Natural killer cell (primary cell): ENCODE data around the gene TAF8. TPM values are rescaled to one million over a fixed set of nuclear protein-coding genes. Genes with fewer than 3 reads are reported as not detected.
"Not testable (repeated sequence)": the region's sequence is repeated elsewhere in the genome, so short reads cannot be mapped to it uniquely, and the experiment has no call there.

Experiments
- ATAC-seq, 3 donors: fragments of 150-1000 bp in 2 of 3; fragments of 200-7000 bp in 1 of 3; cut with Tn5 transposase; 1 replicate in 1 of 3; 2 replicates in 2 of 3; pipeline ENCODE4 v1.10.0; 2021; ENCODE audit warnings: mild to moderate bottlenecking in 2 of 3, moderate library complexity in 2 of 3
- DNase-seq, 2 donors: peaks; one replicate each; pipeline versions ENCODE4 v3.0.0 to v3.0.0-alpha.2; 2013 to 2021; ENCODE audit warnings: mixed read lengths in 1 of 2
- H3K27ac ChIP-seq: one replicate; pipeline ENCODE4 v1.5.1; 2013; ENCODE audit warnings: mild to moderate bottlenecking, low read length
- H3K27me3 ChIP-seq: one replicate; pipeline ENCODE4 v1.6.1; 2013; ENCODE audit warnings: low read length; ENCODE audit not compliant: control insufficient read depth, insufficient read depth
- H3K36me3 ChIP-seq: one replicate; pipeline ENCODE4 v1.6.1; 2013; ENCODE audit warnings: low read length; ENCODE audit not compliant: control insufficient read depth, insufficient read depth
- H3K4me1 ChIP-seq: one replicate; pipeline ENCODE4 v1.6.1; 2013; ENCODE audit warnings: low read length; ENCODE audit not compliant: control insufficient read depth, insufficient read depth
- H3K4me3 ChIP-seq: one replicate; pipeline ENCODE4 v1.5.1; 2013; ENCODE audit warnings: low read length
- H3K9me3 ChIP-seq: one replicate; pipeline ENCODE4 v1.6.1; 2013; ENCODE audit warnings: low read length; ENCODE audit not compliant: control insufficient read depth, insufficient read depth
- H3K27ac Mint-ChIP-seq, 2 donors: one replicate each; pipeline ENCODE4 v1.8.0; 2022; ENCODE audit warnings: mild to moderate bottlenecking in 2 of 2, mixed read lengths in 2 of 2, moderate library complexity in 1 of 2
- H3K27me3 Mint-ChIP-seq, 2 donors: one replicate each; pipeline ENCODE4 v1.8.0; 2022; ENCODE audit warnings: low read depth in 2 of 2, mixed read lengths in 2 of 2
- H3K36me3 Mint-ChIP-seq: one replicate; pipeline ENCODE4 v1.8.0; 2022; ENCODE audit warnings: mixed read lengths
- H3K4me1 Mint-ChIP-seq, 2 donors: one replicate each; pipeline ENCODE4 v1.8.0; 2022; ENCODE audit warnings: mixed read lengths in 2 of 2
- H3K4me3 Mint-ChIP-seq: one replicate; pipeline ENCODE4 v1.8.0; 2022; ENCODE audit warnings: mild to moderate bottlenecking, moderate library complexity, mixed read lengths
- H3K9me3 Mint-ChIP-seq, 2 donors: one replicate each; pipeline ENCODE4 v1.8.0; 2022; ENCODE audit warnings: mixed read lengths in 2 of 2
- WGBS: methylation state at CpG from one replicate; pipeline ENCODE4 v1.1.7; 2013; ENCODE audit warnings: missing lambda C conversion rate; ENCODE audit not compliant: insufficient coverage; 5-methylcytosine and 5-hydroxymethylcytosine counted together
- intact Hi-C: fragments of 100-400 bp; cut with micrococcal nuclease; formaldehyde crosslinking; loops from one replicate; pipeline ENCODE4 v1.14.2; 2022
- total RNA-seq, 4 donors: library from RNA; stranded (reverse); fragments of 120-200 nt in 1 of 4; gene quantifications; one replicate each; pipeline versions ENCODE4 v1.2.3 to v1.2.4, GENCODE V29; 2013 to 2022
- TF ChIP-seq, protein P1 (sequence below): fragments of 200-600 bp; IDR thresholded peaks from one replicate; pipeline ENCODE4 v1.8.0; 2022; ENCODE audit warnings: antibody characterized with exemption

Gene TAF8
- total RNA-seq, 3 donors from 2014 or later (not counting 1 experiment from before 2014, with no cell fraction given), result 38.4 to 54.2 (median 47.5) TPM

DNA sequence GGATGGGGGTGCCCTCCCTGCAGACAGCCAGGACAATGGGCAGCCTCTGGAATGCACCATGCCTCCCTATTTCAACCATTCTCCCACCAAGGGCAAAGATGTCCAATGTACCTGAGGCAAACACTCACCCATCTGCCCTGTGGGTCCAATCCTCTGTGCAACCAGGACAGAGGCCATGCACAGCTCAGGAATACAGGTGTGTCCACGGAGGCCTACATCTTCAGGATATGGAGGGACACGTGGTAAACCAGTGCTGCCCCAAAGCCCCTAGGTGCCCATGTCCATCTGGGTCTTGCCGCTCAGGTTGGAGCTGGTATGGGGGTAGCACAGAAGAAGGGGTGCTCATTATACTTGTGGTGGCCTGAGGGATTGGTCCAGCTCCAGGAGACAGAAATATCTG lies 20.4 kb upstream of the TAF8 start:
- peaks cover 82% of the 10 kb centered on the region for H3K4me1 ChIP-seq
- no peak overlapping the region for H3K27ac ChIP-seq
- Mint-ChIP-seq H3K9me3 (no peaks in the 10 kb centered on the region), H3K4me1 (peaks cover 79 to 90% of the 10 kb centered on the region in 2 donors), H3K27ac (peak overlapping the region; percentile 93 to 98), H3K4me3 (peak overlapping the region; percentile 58), H3K36me3 (no peaks in the 10 kb centered on the region), H3K27me3 (no peaks in the 10 kb centered on the region)
- no peak for DNase-seq
- TF ChIP-seq, protein P1, sequence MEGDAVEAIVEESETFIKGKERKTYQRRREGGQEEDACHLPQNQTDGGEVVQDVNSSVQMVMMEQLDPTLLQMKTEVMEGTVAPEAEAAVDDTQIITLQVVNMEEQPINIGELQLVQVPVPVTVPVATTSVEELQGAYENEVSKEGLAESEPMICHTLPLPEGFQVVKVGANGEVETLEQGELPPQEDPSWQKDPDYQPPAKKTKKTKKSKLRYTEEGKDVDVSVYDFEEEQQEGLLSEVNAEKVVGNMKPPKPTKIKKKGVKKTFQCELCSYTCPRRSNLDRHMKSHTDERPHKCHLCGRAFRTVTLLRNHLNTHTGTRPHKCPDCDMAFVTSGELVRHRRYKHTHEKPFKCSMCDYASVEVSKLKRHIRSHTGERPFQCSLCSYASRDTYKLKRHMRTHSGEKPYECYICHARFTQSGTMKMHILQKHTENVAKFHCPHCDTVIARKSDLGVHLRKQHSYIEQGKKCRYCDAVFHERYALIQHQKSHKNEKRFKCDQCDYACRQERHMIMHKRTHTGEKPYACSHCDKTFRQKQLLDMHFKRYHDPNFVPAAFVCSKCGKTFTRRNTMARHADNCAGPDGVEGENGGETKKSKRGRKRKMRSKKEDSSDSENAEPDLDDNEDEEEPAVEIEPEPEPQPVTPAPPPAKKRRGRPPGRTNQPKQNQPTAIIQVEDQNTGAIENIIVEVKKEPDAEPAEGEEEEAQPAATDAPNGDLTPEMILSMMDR, result no peak
- no peak overlapping the region for H3K4me3 ChIP-seq
- ATAC-seq, result no peak
- intact Hi-C loops, result no loop called here
- H3K36me3 ChIP-seq, result peaks cover 22% of the 10 kb centered on the region
- H3K9me3 ChIP-seq, result no peaks in the 10 kb centered on the region
- H3K27me3 ChIP-seq, result no peaks in the 10 kb centered on the region
- 95% methylated on average over 3 of the region's 3 CpGs for WGBS

- no peaks in the 10 kb centered on the region for H3K27me3 Mint-ChIP-seq
- H3K4me3 Mint-ChIP-seq, result peak overlapping the region; percentile 90
- intact Hi-C loops, result no loop called here
- ATAC-seq (peak; percentile 62 to 77 (median 67)), DNase-seq (peak in 1 of 2 donors; percentile 48)
- Histone ChIP-seq H3K4me3 (peak overlapping the region; percentile 3), H3K27ac (peak overlapping the region; percentile 63), H3K4me1 (peaks cover 81% of the 10 kb centered on the region), H3K27me3 (no peaks in the 10 kb centered on the region), H3K9me3 (no peaks in the 10 kb centered on the region), H3K36me3 (peaks cover 22% of the 10 kb centered on the region)
- H3K4me1 Mint-ChIP-seq, result peaks cover 75 to 88% of the 10 kb centered on the region in 2 donors
- 54% methylated on average over 13 of the region's 14 CpGs for WGBS
- no peaks in the 10 kb centered on the region for H3K36me3 Mint-ChIP-seq
- TF ChIP-seq, protein P1, result no peak
- no peaks in the 10 kb centered on the region for H3K9me3 Mint-ChIP-seq
- H3K27ac Mint-ChIP-seq, result peak overlapping the region; percentile 93 to 98
These were observed 19.5 kb upstream of the TAF8 start for GRCh38 chr6:42030585-42031506.

GRCh38 chr6:42032366-42032765 lies 18.0 kb upstream of the TAF8 start:
- DNase-seq (peak in 1 of 2 donors; percentile 3), ATAC-seq (no peak)
- Mint-ChIP-seq H3K9me3 (no peaks in the 10 kb centered on the region), H3K36me3 (no peaks in the 10 kb centered on the region), H3K4me3 (peak overlapping the region; percentile 71), H3K4me1 (peaks cover 60 to 72% of the 10 kb centered on the region in 2 donors), H3K27ac (peak overlapping the region; percentile 93 to 98), H3K27me3 (no peaks in the 10 kb centered on the region)
- H3K27ac ChIP-seq, result no peak overlapping the region
- intact Hi-C loops, result no loop called here
- H3K4me3 ChIP-seq, result no peak overlapping the region
- WGBS, result 83% methylated on average over 6 of the region's 6 CpGs
- TF ChIP-seq, protein P1, result no peak
- H3K4me1 ChIP-seq, result peaks cover 81% of the 10 kb centered on the region
- no peaks in the 10 kb centered on the region for H3K9me3 ChIP-seq
- H3K36me3 ChIP-seq, result peaks cover 22% of the 10 kb centered on the region
- no peaks in the 10 kb centered on the region for H3K27me3 ChIP-seq

- H3K36me3 ChIP-seq, DNase-seq, H3K9me3 ChIP-seq, H3K27ac ChIP-seq, H3K27me3 ChIP-seq, intact Hi-C loops, H3K9me3 Mint-ChIP-seq, H3K36me3 Mint-ChIP-seq, H3K4me3 ChIP-seq, ATAC-seq, H3K27me3 Mint-ChIP-seq: not testable (repeated sequence)
- 91% methylated on average over 15 of the region's 15 CpGs for WGBS
- peaks cover 52 to 59% of the 10 kb centered on the region in 2 donors for H3K4me1 Mint-ChIP-seq
- peaks cover 79% of the 10 kb centered on the region for H3K4me1 ChIP-seq
- H3K4me3 Mint-ChIP-seq, result peak overlapping the region; percentile 13
- peak overlapping the region in 1 of 2 donors; percentile 31 for H3K27ac Mint-ChIP-seq
These were observed 12.7 kb upstream of the TAF8 start for GRCh38 chr6:42037669-42038068.
